Activated CD8-positive, alpha-beta memory T cell treated with anti-CD3 and anti-CD28 coated beads for 24 hours (primary cell): ENCODE data around the gene SPNS2.

Source experiments
- DNase-seq: peaks from one replicate; pipeline ENCODE4 v3.0.0-alpha.2; 2020

SPNS2 gene

DNA sequence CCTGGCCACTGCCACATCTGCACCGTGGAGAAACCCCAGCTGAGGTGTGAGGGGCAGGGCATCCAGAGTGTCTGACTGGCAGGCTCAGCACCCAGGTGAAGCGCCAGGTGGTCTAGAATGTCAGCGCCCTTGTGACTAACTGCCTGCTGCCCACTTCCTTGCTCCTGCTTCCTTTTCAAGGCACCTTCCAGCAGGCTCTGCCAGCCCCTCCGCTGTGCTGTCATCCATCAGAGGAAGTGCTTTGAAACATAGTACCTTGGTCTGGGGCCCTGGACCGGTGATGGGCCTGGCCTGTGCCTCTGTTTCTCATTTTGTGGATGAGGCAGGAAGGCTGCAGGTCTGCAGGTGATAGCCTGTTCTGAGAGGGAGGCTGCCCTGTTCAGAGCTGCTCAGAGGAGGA, 5.5 kb downstream of the SPNS2 start:
- no peak for DNase-seq

- no peak for DNase-seq
Measured at GRCh38 chr17:4505187-4505586, 6.5 kb downstream of the SPNS2 start.

DNA sequence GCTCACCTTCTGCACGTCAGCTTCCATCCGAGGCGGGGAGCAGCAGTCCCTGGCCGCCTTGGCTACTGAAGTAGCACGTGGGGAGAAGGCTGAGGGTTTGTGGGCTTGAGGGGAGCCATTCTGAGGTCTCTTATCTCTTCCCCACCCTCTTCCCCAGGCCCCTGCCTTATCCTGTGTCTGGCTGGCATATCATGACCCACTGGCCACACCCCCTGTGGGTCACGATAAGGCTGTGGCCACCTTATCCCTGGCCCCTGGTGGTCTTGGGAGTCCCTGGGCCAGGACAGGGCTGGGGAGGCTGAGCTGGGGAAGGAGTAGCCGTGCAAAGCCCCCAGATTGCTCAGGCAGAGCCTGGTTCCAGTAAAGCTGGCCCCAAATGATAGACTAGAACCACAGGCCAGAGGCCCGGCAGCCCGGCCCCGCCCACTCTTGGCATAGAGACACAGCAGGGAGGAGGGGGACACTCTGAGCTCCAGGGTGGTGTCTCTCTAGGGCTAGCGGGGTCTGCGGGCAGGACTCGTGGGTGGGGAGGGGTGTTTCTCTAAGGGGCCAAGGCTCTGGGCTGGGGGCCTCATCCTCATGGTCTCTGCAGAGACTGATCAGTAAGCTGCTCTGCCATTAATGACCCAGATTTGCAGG, 7.6 kb downstream of the SPNS2 start:
- no peak for DNase-seq

DNA sequence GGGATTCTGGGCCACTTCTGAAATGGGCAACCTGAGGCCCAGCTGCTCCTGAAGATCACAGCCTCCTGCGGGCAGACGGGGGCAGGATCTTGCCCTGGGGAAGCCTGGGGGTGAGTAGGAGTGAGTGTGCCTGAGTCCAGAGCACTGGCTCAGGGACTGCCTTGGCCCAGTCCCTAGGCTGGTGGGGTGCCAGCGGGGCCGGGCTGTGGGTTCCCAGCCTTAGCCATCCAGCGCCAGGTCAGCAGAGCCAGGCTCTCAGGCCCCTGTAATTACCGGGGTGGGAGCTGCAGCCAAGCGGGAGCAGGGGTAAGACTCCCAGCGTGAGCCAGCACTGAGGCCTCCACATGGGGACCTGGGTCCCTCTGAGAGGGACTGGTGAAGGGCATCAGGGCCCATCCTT, 8.2 kb downstream of the SPNS2 start:
- DNase-seq: no peak

GRCh38 chr17:4507361-4508111, 8.9 kb downstream of the SPNS2 start:
- DNase-seq: no peak

- DNase-seq: no peak
Measured at GRCh38 chr17:4508207-4508606, 9.5 kb downstream of the SPNS2 start.

- no peak for DNase-seq
Measured at GRCh38 chr17:4509401-4509800, 10.7 kb downstream of the SPNS2 start.

GRCh38 chr17:4509923-4510617, 11.4 kb downstream of the SPNS2 start:
- DNase-seq: no peak

DNA sequence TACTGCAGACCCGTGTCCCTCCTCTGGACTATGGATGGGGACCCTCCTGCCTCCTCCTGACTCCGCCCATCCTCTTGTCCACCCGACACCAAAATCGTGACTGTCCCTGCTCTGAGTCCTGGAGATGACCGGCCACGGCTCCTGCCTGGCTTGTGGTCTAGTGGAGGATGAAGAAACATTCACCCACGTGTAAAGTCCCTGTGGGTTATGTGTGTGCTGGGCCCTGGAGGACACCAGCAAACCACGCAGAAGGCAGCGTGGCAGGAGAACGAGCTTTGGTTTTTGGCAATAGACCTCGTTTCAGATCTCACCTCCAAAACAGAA, 11.9 kb downstream of the SPNS2 start:
- no peak for DNase-seq

GRCh38 chr17:4511199-4511932, 12.7 kb downstream of the SPNS2 start:
- no peak for DNase-seq

DNA sequence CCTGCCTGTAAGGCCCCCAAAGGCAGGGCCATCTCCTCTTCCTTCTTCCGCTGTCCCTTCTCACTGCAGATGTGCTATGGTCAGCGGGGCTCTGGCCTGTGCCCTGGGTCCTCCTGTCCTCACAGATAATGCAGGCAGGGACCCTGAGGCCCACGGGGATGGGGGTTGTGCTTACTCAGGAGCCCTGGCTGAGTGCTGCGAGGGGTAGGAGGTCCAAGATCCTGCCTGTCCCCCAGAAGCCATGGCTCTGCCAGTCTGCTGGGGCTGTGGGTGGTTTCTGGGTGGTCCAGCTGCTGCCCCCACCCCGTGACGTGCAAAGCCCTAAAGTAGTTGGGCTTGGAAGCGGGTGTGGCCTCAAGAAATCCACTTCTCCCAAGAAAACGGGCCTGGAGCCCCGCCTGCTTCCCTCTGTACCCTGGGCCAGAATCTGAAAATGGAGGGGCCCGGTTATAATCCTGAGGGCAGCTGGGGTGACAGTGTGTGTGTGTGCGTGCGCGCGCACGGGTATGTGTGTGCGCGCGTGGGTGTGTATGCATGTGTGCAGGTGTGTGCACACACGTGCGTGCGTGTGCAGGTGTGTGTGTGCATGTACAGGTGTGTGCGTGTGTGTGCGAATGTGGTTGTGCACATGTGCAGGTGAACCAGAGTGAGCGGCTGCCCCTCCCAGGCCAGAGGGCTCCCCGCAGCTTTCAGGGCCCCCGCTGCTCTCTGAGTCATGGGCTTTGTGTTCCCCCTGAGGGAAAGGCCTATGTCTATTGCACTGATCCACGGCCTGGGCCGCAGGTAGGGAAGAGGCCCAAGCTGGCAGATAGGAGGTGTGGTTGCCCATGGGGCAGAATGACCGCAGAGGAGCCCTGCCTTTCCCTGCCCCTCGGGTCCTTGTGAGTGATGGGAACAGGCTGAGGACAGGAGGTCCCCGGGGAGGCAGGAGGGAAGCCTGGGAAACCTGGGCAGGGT, 13.8 kb downstream of the SPNS2 start:
- no peak for DNase-seq

DNA sequence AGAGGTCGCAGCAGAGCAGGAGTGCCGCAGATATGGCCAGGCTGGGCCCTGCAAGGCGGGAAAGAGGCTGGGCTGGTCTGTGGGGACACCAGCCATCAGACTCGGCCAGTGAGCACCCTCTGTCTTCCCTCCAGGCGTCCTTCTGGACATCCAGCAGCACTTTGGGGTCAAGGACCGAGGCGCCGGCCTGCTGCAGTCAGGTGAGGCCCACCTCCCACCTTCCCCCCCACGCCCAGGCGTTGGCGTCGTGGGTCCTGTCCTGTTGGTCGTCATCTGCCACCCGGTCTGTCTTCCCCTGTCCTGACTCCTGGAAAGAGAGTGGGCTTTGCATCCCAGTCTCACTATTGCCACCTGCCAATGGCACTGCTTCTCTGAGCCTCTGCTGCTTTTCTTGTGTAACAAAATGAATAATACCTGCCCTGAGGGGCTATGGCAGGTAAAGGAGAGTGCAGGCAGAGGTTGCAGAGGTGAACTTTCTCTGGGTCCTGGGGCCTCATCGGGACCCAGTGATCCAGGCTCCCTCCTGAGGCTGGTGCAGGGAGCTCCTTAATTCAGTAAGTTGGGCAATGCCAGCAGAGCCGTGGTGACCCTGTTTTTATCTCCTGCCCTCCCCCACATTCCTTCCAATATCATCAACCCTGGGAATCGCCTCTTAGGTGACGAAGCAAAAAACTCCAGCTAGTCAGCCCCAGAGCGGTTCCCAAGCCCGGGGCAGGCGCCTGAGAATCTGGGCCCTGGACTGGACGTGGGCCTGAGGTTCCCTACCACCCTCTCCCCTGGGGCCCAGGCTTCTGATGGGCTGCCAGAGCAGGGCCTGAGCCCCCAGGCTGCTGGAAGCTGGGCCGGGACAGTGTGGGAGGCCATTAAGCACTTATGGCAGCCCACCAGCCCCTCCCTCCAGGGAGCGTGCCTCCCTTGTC, 14.7 kb downstream of the SPNS2 start:
- no peak for DNase-seq

DNA sequence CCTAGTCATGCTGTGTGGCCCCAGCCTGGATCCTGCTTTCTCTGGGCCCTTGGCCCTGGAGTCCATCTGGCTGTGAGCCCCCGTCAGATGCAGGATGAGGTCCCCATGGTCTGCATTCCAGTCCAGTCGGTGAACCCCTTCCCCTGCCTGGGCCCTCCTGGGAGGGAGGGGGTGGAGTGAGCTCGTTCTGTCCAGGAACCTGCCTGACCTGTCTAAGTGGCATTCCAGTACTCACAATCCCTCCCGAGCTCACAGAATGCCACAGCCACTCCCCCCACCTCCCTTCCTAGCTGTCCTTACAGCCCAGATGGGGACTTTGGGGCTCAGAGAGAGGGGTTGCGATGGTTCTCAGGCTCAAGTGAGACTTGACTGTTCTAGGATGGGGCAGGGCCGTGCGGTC, 15.5 kb downstream of the SPNS2 start:
- no peak for DNase-seq

- no peak for DNase-seq
Measured at GRCh38 chr17:4514779-4515178, 16.1 kb downstream of the SPNS2 start.

DNA sequence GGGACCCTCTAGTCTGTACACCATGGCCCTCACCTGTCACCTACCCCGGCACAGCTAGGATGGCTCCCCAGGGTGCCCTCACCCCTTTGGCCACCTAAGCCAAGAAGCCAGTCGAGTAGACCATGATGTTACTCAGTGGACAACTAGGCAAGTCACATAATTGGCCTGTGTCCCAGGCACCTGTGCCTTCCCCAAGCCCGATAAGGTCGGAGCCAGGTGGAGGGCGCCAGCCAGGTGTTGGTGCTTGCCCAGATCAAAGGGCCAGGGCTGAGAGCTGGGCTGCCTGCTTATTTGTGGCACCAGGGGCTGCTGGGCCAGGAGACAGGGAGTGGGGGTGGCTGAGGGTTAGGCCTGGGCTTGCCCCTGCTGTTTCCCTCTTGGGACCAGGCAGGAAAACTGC, 16.8 kb downstream of the SPNS2 start:
- DNase-seq: no peak

DNA sequence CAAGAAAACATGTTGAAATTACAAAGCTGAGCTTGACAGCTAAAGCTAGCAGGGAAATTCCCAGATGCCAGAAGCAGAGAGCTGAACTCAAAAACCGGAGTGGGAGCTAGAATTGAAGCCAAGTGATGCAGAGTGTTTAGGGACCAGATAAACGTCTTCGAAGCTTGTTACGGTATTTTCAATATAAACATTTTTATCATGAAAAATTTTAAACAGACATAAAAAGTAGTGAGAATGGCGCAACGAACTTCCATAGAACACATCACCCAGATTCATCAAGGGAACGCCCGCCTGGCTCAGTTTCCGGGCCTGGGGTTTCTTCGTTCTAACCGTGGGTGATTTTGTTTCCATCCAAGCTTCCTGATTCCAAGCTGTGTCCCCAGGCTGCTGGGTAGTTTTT, 18.1 kb downstream of the SPNS2 start:
- no peak for DNase-seq

DNA sequence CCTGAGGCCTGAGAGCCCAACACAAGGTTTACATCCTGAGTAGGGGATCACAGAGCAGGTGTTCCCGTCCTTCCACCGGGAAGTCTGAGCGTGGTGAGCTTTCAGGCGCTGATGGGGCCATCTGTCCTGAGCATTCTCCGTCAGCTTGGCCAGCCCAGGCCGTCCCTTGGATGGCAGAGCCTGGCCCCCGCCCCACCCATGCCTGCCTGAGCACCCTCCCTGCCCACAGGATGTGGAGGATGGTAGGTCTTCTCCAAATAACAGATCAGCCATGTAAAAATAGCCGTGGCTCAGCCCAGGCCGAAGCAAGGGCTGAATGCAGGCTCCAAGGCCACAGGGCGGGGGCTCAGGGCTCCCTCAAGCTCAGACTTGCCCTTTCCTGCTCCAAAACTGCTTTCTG, 20.2 kb downstream of the SPNS2 start:
- no peak for DNase-seq

DNA sequence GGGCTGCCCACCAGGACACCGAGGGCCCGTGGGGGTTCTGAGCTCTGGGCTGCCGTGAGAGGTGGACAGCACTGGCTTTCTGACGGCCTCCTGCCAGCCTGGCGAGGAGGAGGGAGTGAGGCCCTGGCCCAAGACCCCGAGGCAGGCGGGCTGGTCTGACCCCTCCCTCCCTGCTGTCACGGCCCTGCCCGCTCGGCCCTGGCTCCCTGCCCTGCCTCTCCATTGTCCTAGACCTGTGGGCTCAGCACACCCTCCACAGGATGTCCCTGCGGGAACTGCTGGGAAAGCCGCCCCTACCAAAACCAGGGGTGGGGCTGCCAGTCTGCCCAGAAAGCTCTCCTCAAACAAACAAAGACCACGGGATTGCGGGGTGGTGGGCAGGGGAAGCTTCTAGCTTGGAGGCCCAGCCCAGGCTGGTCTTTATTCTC, 20.7 kb downstream of the SPNS2 start:
- DNase-seq: no peak

- DNase-seq: no peak
Measured at GRCh38 chr17:4520060-4520893, 21.6 kb downstream of the SPNS2 start.

GRCh38 chr17:4520894-4521600, 22.4 kb downstream of the SPNS2 start:
- DNase-seq: no peak
